ENCODE results near the gene MED31. TPM values are rescaled to one million over a fixed set of nuclear protein-coding genes. Genes with fewer than 3 reads are reported as not detected.

MED31 gene
- total RNA-seq, 1 experiment from 2014 or later: 41.4 TPM

GRCh38 chr17:6688944-6689343, 37.5 kb upstream of the MED31 start:
- H3K79me2 ChIP-seq (ENCODE audit: low read depth): no peaks in the 10 kb centered on the region
- H3K4me1 ChIP-seq (replicated peaks; ENCODE audit: insufficient read depth): no peaks in the 10 kb centered on the region
- no TSS peak for BruUV-seq (replicated peaks)
- H3K4me2 ChIP-seq: no peak overlapping the region
- ChIA-PET POLR2A (ENCODE audit: unreplicated experiment) (no interaction called here), CTCF (interaction anchor here (0.6 kb wide), 1 partner anchor 17 kb away, joined by 3 read pairs; no protein-coding TSS in a partner anchor)
- H4K20me1 ChIP-seq (ENCODE audit: insufficient read depth): no peaks in the 10 kb centered on the region
- 0 out of 2 replicates have a peak, but pooled peaks cover 5% of the 10 kb centered on the region for H3K27me3 ChIP-seq (ENCODE audit: insufficient read depth, low read depth)
- no peaks in the 10 kb centered on the region for H3K9me3 ChIP-seq (ENCODE audit: insufficient read depth, low read depth)
- DNase-seq: no peak
- no peak overlapping the region for H3K4me3 ChIP-seq
- no peak overlapping the region for H2AFZ ChIP-seq
- intact Hi-C loops (cut with micrococcal nuclease; ENCODE audit: unreplicated experiment): no loop called here
- TF ChIP-seq EZH2 (IDR thresholded peaks at IDR 0.05; ENCODE audit: low read depth) (no peak), CTCF (conservative IDR thresholded peaks at IDR 0.05) (no peak)
- no peak overlapping the region for H3K27ac ChIP-seq
- H3K36me3 ChIP-seq (ENCODE audit: low read depth): no peaks in the 10 kb centered on the region
- H3F3A ChIP-seq (ENCODE audit: insufficient read depth, low read depth): no peaks in the 10 kb centered on the region
- no peaks in the 10 kb centered on the region for H3K9me2 ChIP-seq (ENCODE audit: insufficient read depth)

- POLR2A ChIA-PET (ENCODE audit: unreplicated experiment): no interaction called here
- no peaks in the 10 kb centered on the region for H3K9me2 ChIP-seq (ENCODE audit: insufficient read depth)
- BruUV-seq (replicated peaks): no TSS peak
These were observed 34.6 kb upstream of the MED31 start for GRCh38 chr17:6686026-6686425.

GRCh38 chr17:6684881-6685767, 33.7 kb upstream of the MED31 start:
- Histone ChIP-seq H3K9me3 (ENCODE audit: insufficient read depth, low read depth) (no peaks in the 10 kb centered on the region), H3K27me3 (ENCODE audit: insufficient read depth, low read depth) (no peaks in the 10 kb centered on the region), H4K20me1 (ENCODE audit: insufficient read depth) (no peaks in the 10 kb centered on the region), H3K27ac (no peak overlapping the region), H3K9me2 (ENCODE audit: insufficient read depth) (no peaks in the 10 kb centered on the region), H3K4me1 (replicated peaks; ENCODE audit: insufficient read depth) (no peaks in the 10 kb centered on the region), H3K36me3 (ENCODE audit: low read depth) (no peaks in the 10 kb centered on the region), H3K4me3 (no peak overlapping the region), H3K79me2 (ENCODE audit: low read depth) (no peaks in the 10 kb centered on the region), H3K4me2 (no peak overlapping the region), H2AFZ (no peak overlapping the region), H3F3A (ENCODE audit: insufficient read depth, low read depth) (no peaks in the 10 kb centered on the region)
- no TSS peak for BruUV-seq (replicated peaks)
- CTCF ChIA-PET: no interaction called here
- DNase-seq: peak in 1 of 2 experiments; percentile 21
- POLR2A ChIA-PET (ENCODE audit: unreplicated experiment): no interaction called here
- intact Hi-C loops (cut with micrococcal nuclease; ENCODE audit: unreplicated experiment): no loop called here
- TF ChIP-seq EZH2 (IDR thresholded peaks at IDR 0.05; ENCODE audit: low read depth): no peak
- no peak for TF ChIP-seq CTCF (conservative IDR thresholded peaks at IDR 0.05)

More at GRCh38 chr17:6686026-6686425, 34.6 kb upstream of the MED31 start:
- Histone ChIP-seq H3K27me3 (ENCODE audit: insufficient read depth, low read depth) (no peaks in the 10 kb centered on the region), H2AFZ (no peak overlapping the region), H4K20me1 (ENCODE audit: insufficient read depth) (no peaks in the 10 kb centered on the region), H3K27ac (no peak overlapping the region), H3F3A (ENCODE audit: insufficient read depth, low read depth) (no peaks in the 10 kb centered on the region), H3K36me3 (ENCODE audit: low read depth) (no peaks in the 10 kb centered on the region), H3K4me1 (replicated peaks; ENCODE audit: insufficient read depth) (no peaks in the 10 kb centered on the region), H3K79me2 (ENCODE audit: low read depth) (no peaks in the 10 kb centered on the region), H3K4me2 (no peak overlapping the region), H3K4me3 (no peak overlapping the region), H3K9me3 (ENCODE audit: insufficient read depth, low read depth) (no peaks in the 10 kb centered on the region)
- DNase-seq: peak in 1 of 2 experiments; percentile 5
- intact Hi-C loops (cut with micrococcal nuclease; ENCODE audit: unreplicated experiment): no loop called here
- TF ChIP-seq CTCF (conservative IDR thresholded peaks at IDR 0.05): no peak
- TF ChIP-seq EZH2 (IDR thresholded peaks at IDR 0.05; ENCODE audit: low read depth): no peak
- CTCF ChIA-PET: no interaction called here

All from PC-9 (cell line).